Measurements from ENCODE around the gene FGGY.

DNA sequence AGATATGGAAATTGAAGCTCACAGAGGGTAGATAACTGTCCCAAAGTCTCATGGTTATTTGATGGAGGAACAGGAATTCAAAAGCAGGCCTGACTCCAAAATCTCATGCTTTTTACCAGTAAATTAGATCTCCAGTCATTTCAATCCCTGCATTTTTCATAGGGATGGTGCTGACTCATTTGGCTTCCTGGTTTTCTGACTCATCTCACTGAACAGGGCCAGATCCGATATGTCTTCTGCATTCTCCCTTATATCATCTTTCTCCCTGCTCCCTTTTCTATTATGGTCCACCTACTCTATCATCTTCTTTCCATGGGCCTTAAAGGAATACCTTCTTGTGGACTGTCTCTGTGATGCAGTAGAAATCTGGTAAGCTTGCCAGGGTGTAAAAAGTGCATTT is 187.2 kb downstream of the FGGY start:
- TF ChIP-seq, protein P1, sequence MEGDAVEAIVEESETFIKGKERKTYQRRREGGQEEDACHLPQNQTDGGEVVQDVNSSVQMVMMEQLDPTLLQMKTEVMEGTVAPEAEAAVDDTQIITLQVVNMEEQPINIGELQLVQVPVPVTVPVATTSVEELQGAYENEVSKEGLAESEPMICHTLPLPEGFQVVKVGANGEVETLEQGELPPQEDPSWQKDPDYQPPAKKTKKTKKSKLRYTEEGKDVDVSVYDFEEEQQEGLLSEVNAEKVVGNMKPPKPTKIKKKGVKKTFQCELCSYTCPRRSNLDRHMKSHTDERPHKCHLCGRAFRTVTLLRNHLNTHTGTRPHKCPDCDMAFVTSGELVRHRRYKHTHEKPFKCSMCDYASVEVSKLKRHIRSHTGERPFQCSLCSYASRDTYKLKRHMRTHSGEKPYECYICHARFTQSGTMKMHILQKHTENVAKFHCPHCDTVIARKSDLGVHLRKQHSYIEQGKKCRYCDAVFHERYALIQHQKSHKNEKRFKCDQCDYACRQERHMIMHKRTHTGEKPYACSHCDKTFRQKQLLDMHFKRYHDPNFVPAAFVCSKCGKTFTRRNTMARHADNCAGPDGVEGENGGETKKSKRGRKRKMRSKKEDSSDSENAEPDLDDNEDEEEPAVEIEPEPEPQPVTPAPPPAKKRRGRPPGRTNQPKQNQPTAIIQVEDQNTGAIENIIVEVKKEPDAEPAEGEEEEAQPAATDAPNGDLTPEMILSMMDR (IDR thresholded peaks at IDR 0.05) = no peak
- no peak for TF ChIP-seq POLR2A (IDR thresholded peaks at IDR 0.05)

Data from uterus (tissue), 2 donors.